HEK293 (cell line): ENCODE measurements around the gene ZXDC.

Experiments used
- BCL6B ChIP-seq: fragments of 450-650 bp; formaldehyde crosslinking; IDR thresholded peaks from 2 replicates; pipeline ENCODE4 v1.5.1; 2017; ENCODE audit warnings: missing biosample characterization, missing genetic modification characterization
- KLF1 ChIP-seq: fragments of 450-650 bp; formaldehyde crosslinking; IDR thresholded peaks from 2 replicates; pipeline ENCODE4 v1.5.1; 2016; ENCODE audit warnings: missing biosample characterization, missing genetic modification characterization
- OVOL3 ChIP-seq: fragments of 450-650 bp; formaldehyde crosslinking; IDR thresholded peaks from 2 replicates; pipeline ENCODE4 v1.5.1; 2016; ENCODE audit warnings: missing biosample characterization, missing genetic modification characterization
- PRDM10 ChIP-seq: fragments of 450-650 bp; formaldehyde crosslinking; IDR thresholded peaks from 2 replicates; pipeline ENCODE4 v1.5.1; 2016; ENCODE audit warnings: missing biosample characterization, missing genetic modification characterization
- SP2 ChIP-seq: fragments of 450-650 bp; formaldehyde crosslinking; IDR thresholded peaks from 2 replicates; pipeline ENCODE4 v1.5.1; 2016; ENCODE audit warnings: missing biosample characterization, missing genetic modification characterization
- SP7 ChIP-seq: fragments of 450-650 bp; formaldehyde crosslinking; IDR thresholded peaks from 2 replicates; pipeline ENCODE4 v1.5.1; 2016; ENCODE audit warnings: missing biosample characterization, missing genetic modification characterization
- ZNF132 ChIP-seq: fragments of 450-650 bp; formaldehyde crosslinking; IDR thresholded peaks from 2 replicates; pipeline ENCODE4 v1.5.1; 2017; ENCODE audit warnings: missing biosample characterization, missing genetic modification characterization, borderline replicate concordance
- ZNF202 ChIP-seq: fragments of 450-650 bp; formaldehyde crosslinking; IDR thresholded peaks from 2 replicates; pipeline ENCODE4 v1.5.1; 2016; ENCODE audit warnings: missing biosample characterization, missing genetic modification characterization, borderline replicate concordance
- ZNF221 ChIP-seq: fragments of 450-650 bp; formaldehyde crosslinking; IDR thresholded peaks from 2 replicates; pipeline ENCODE4 v1.5.1; 2017; ENCODE audit warnings: missing biosample characterization, missing genetic modification characterization, borderline replicate concordance
- ZNF449 ChIP-seq: fragments of 450-650 bp; formaldehyde crosslinking; IDR thresholded peaks from 2 replicates; pipeline ENCODE4 v1.5.1; 2017; ENCODE audit warnings: missing biosample characterization, mild to moderate bottlenecking, missing genetic modification characterization, moderate library complexity
- ZNF521 ChIP-seq: fragments of 450-650 bp; formaldehyde crosslinking; IDR thresholded peaks from 2 replicates; pipeline ENCODE4 v1.5.1; 2017; ENCODE audit warnings: missing biosample characterization, mild to moderate bottlenecking, missing genetic modification characterization
- ZNF561 ChIP-seq: fragments of 450-650 bp; IDR thresholded peaks from 2 replicates; pipeline ENCODE4 v1.5.1; 2018; ENCODE audit warnings: missing biosample characterization, missing genetic modification characterization, borderline replicate concordance
- ZNF585B ChIP-seq: fragments of 450-650 bp; formaldehyde crosslinking; IDR thresholded peaks from 2 replicates; pipeline ENCODE4 v1.5.1; 2016; ENCODE audit warnings: missing biosample characterization, missing genetic modification characterization

Gene ZXDC

GRCh38 chr3:126389112-126389793, 86.4 kb downstream of the ZXDC start (continued):
- TF ChIP-seq ZNF221 (tag by site-specific recombination) = no peak
- no peak for TF ChIP-seq ZNF132 (tag by site-specific recombination)
- TF ChIP-seq SP2 (tag by site-specific recombination) = no peak
- no peak for TF ChIP-seq ZNF521 (tag by site-specific recombination)
- TF ChIP-seq ZNF561 (tag by site-specific recombination) = 0 out of 2 replicates have a peak, but pooled peaks have one; percentile 28
- TF ChIP-seq BCL6B (tag by site-specific recombination) = no peak
- peak; percentile 83 for TF ChIP-seq KLF1
- no peak for TF ChIP-seq PRDM10 (tag by site-specific recombination)
- TF ChIP-seq ZNF202 (tag by site-specific recombination) = no peak
- TF ChIP-seq ZNF449 (tag by site-specific recombination) = no peak
- TF ChIP-seq OVOL3 (tag by site-specific recombination) = no peak
- peak; percentile 35; the same call in 1 of the 2 replicates for TF ChIP-seq SP7 (tag by site-specific recombination)
- TF ChIP-seq ZNF585B (tag by site-specific recombination) = no peak
